H9 (cell line): ENCODE measurements around the gene KHK. TPM values are rescaled to one million over a fixed set of nuclear protein-coding genes. Genes with fewer than 3 reads are reported as not detected.

Experiments
- DNase-seq: peaks from one replicate; pipeline ENCODE4 v3.0.0-alpha.2; 2017
- H2AFZ ChIP-seq: one replicate; pipeline ENCODE4 v1.6.1; 2013; ENCODE audit warnings: mild to moderate bottlenecking, low read length, control low read depth, moderate library complexity
- H2AK5ac ChIP-seq: 2 replicates; pipeline ENCODE4 v1.6.1; 2013; ENCODE audit warnings: low read length, control low read depth, mixed read lengths; ENCODE audit not compliant: insufficient read length
- H2BK120ac ChIP-seq: one replicate; pipeline ENCODE4 v1.6.1; 2013; ENCODE audit warnings: low read depth, mild to moderate bottlenecking, low read length, control low read depth, inconsistent platforms; ENCODE audit not compliant: poor library complexity, severe bottlenecking
- H2BK12ac ChIP-seq: 2 replicates; pipeline ENCODE4 v1.6.1; 2013; ENCODE audit warnings: low read length, control low read depth, mixed read lengths, low read depth; ENCODE audit not compliant: insufficient read length
- H2BK15ac ChIP-seq: 2 replicates; pipeline ENCODE4 v1.6.1; 2013; ENCODE audit warnings: low read depth, low read length, control low read depth
- H2BK20ac ChIP-seq: one replicate; pipeline ENCODE4 v1.6.1; 2013; ENCODE audit warnings: low read depth, mild to moderate bottlenecking, low read length, control low read depth, inconsistent platforms; ENCODE audit not compliant: poor library complexity, severe bottlenecking
- H2BK5ac ChIP-seq: 2 replicates; pipeline ENCODE4 v1.6.1; 2013; ENCODE audit warnings: low read length, control low read depth, mixed read lengths; ENCODE audit not compliant: insufficient read length
- H3K14ac ChIP-seq: 2 replicates; pipeline ENCODE4 v1.6.1; 2013; ENCODE audit warnings: low read length, control low read depth; ENCODE audit not compliant: insufficient read depth
- H3K18ac ChIP-seq: 2 replicates; pipeline ENCODE4 v1.6.1; 2013; ENCODE audit warnings: low read depth, mild to moderate bottlenecking, mixed read lengths, low read length, control low read depth; ENCODE audit not compliant: insufficient read length
- H3K23ac ChIP-seq: 2 replicates; pipeline ENCODE4 v1.6.1; 2013; ENCODE audit warnings: low read length, control low read depth, mixed read lengths, low read depth; ENCODE audit not compliant: insufficient read length
- H3K23me2 ChIP-seq: 2 replicates; pipeline ENCODE4 v1.6.1; 2013; ENCODE audit warnings: low read depth, mild to moderate bottlenecking, mixed read lengths, low read length, control low read depth; ENCODE audit not compliant: insufficient read length, poor library complexity, severe bottlenecking
- H3K27ac ChIP-seq: 2 replicates; pipeline ENCODE4 v1.5.1; 2013; ENCODE audit warnings: low read length, control low read depth, mixed read lengths, low read depth; ENCODE audit not compliant: insufficient read length
- H3K27me3 ChIP-seq: 2 replicates; pipeline ENCODE4 v1.6.1; 2013; ENCODE audit warnings: low read length, control low read depth, inconsistent platforms; ENCODE audit not compliant: insufficient read depth
- H3K4ac ChIP-seq: 2 replicates; pipeline ENCODE4 v1.6.1; 2013; ENCODE audit warnings: low read depth, mild to moderate bottlenecking, control low read depth, inconsistent platforms, low read length, moderate library complexity
- H3K4me1 ChIP-seq: 2 replicates; pipeline ENCODE4 v1.6.1; 2013; ENCODE audit warnings: low read length, control low read depth, inconsistent platforms; ENCODE audit not compliant: insufficient read depth
- H3K4me2 ChIP-seq: 2 replicates; pipeline ENCODE4 v1.6.1; 2013; ENCODE audit warnings: low read length, control low read depth, mixed read lengths; ENCODE audit not compliant: insufficient read length, insufficient read depth
- H3K56ac ChIP-seq: 2 replicates; pipeline ENCODE4 v1.6.1; 2013; ENCODE audit warnings: low read depth, mild to moderate bottlenecking, mixed read lengths, low read length, control low read depth; ENCODE audit not compliant: insufficient read length
- H3K79me1 ChIP-seq: 2 replicates; pipeline ENCODE4 v1.6.1; 2013; ENCODE audit warnings: low read depth, mild to moderate bottlenecking, moderate library complexity, low read length, control low read depth, inconsistent platforms; ENCODE audit not compliant: insufficient read depth, poor library complexity, severe bottlenecking
- H3K79me2 ChIP-seq: 2 replicates; pipeline ENCODE4 v1.6.1; 2013; ENCODE audit warnings: low read length, control low read depth, inconsistent platforms; ENCODE audit not compliant: insufficient read depth
- H3K9ac ChIP-seq: 2 replicates; pipeline ENCODE4 v1.6.1; 2013; ENCODE audit warnings: low read length, control low read depth, mixed read lengths; ENCODE audit not compliant: insufficient read length; ENCODE audit errors: extremely low read depth
- H3K9me3 ChIP-seq: one replicate; pipeline ENCODE4 v1.6.1; 2013; ENCODE audit warnings: low read depth, low read length, inconsistent platforms; ENCODE audit not compliant: control insufficient read depth
- H3T11ph ChIP-seq: one replicate; pipeline ENCODE4 v1.6.1; 2013; ENCODE audit warnings: mild to moderate bottlenecking, low read length, control low read depth, inconsistent platforms
- H4K20me1 ChIP-seq: one replicate; pipeline ENCODE4 v1.6.1; 2013; ENCODE audit not compliant: control insufficient read depth, insufficient read length, insufficient read depth
- H4K5ac ChIP-seq: 2 replicates; pipeline ENCODE4 v1.6.1; 2013; ENCODE audit warnings: low read depth, mild to moderate bottlenecking, mixed read lengths, low read length, control low read depth; ENCODE audit not compliant: insufficient read length
- H4K8ac ChIP-seq: replicated peaks from 2 replicates; pipeline ENCODE4 v1.6.1; 2013; ENCODE audit warnings: low read length, control low read depth, mixed read lengths, low read depth; ENCODE audit not compliant: insufficient read length
- H4K91ac ChIP-seq: 2 replicates; pipeline ENCODE4 v1.6.1; 2013; ENCODE audit warnings: low read depth, mild to moderate bottlenecking, moderate library complexity, mixed read lengths, low read length, control low read depth; ENCODE audit not compliant: insufficient read length
- H3K27ac Mint-ChIP-seq, 3 experiments: 2 replicates in 2 of 3; 3 replicates in 1 of 3; pipeline ENCODE4 v1.8.0; 2020 to 2021; ENCODE audit warnings: mixed read lengths in 3 of 3, mild to moderate bottlenecking in 1 of 3, moderate library complexity in 1 of 3
- H3K27me3 Mint-ChIP-seq: 2 replicates; pipeline ENCODE4 v1.8.0; 2021; ENCODE audit warnings: low read depth, mild to moderate bottlenecking, moderate library complexity, mixed read lengths
- H3K36me3 Mint-ChIP-seq, 3 experiments: 2 replicates in 2 of 3; 3 replicates in 1 of 3; pipeline ENCODE4 v1.8.0; 2020 to 2021; ENCODE audit warnings: low read depth in 3 of 3, mixed read lengths in 3 of 3; ENCODE audit not compliant: insufficient read depth in 1 of 3
- H3K4me1 Mint-ChIP-seq, 2 experiments: 2 replicates each; pipeline ENCODE4 v1.8.0; 2020; ENCODE audit warnings: mixed read lengths in 2 of 2
- H3K4me3 Mint-ChIP-seq, 2 experiments: 2 replicates in 1 of 2; 3 replicates in 1 of 2; pipeline ENCODE4 v1.8.0; 2020 to 2021; ENCODE audit warnings: mild to moderate bottlenecking in 2 of 2, mixed read lengths in 2 of 2, moderate library complexity in 1 of 2
- H3K9me3 Mint-ChIP-seq, 2 experiments: 2 replicates in 1 of 2; 3 replicates in 1 of 2; pipeline ENCODE4 v1.8.0; 2020; ENCODE audit warnings: mild to moderate bottlenecking in 2 of 2, mixed read lengths in 2 of 2, moderate library complexity in 1 of 2
- WGBS: extraction: QIAGEN DNeasy Blood & Tissue Kit; methylation state at CpG from one replicate; pipeline ENCODE4 v1.1.7; 2013; ENCODE audit warnings: missing lambda C conversion rate, low lambda C conversion rate, mixed read lengths; ENCODE audit not compliant: insufficient read length; ENCODE audit errors: extremely low coverage; 5-methylcytosine and 5-hydroxymethylcytosine counted together
- total RNA-seq: library from RNA; stranded (reverse); gene quantifications from 2 replicates; pipeline ENCODE4 v1.2.1, GENCODE V29; 2021
- TF ChIP-seq, protein P1 (sequence below): fragments of 200-600 bp; sonication (generic); conservative IDR thresholded peaks from 3 replicates; pipeline ENCODE4 v1.8.0; 2021; ENCODE audit warnings: antibody characterized with exemption, mild to moderate bottlenecking

Gene KHK
- total RNA-seq, 1 experiment from 2014 or later: 12.1 TPM

DNA sequence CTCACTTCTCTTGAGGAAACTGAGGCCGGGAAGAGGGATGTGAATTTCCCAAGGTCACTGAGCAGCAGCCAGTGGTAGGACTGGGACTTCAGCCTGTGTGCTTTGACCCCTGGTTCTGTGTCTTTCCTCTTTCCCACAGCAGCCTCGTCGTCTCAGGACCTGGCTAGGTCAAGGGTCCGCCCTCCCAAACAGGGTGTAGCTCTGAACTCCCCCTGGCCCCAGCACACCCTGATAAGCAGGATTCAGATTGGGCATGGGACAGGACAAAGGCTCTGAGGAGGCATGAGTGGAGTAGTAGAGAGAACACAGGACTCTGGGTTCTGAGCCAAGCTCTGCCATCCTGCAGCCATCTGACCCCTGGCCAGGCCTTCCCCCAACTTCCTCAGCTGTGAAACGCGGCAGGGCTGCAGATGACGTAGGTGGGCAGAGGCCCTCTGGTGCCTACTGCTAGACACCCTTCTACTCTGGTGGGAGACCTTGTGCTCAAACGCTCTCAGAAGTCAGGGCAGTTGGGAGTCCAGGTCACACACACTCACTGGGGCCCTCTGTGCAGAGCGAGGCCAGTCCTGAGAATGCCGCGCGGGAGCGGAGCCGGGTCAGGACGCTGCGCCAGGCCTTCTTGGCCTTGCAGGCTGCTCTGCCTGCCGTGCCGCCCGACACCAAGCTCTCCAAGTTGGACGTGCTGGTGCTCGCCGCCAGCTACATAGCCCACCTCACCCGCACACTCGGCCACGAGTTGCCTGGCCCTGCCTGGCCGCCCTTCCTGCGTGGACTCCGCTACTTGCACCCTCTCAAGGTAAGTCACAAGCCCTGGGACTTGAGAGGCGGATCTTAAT is 63.2 kb downstream of the KHK start:
- H3K23me2 ChIP-seq: no peaks in the 10 kb centered on the region
- H2BK12ac ChIP-seq: no peak overlapping the region
- H2BK20ac ChIP-seq: no peak overlapping the region
- H2BK15ac ChIP-seq: no peak overlapping the region
- no peak overlapping the region for H3K4me2 ChIP-seq
- H3K9ac ChIP-seq: no peak overlapping the region
- no peak overlapping the region for H2BK5ac ChIP-seq
- Mint-ChIP-seq H3K27me3 (peaks cover 2% of the 10 kb centered on the region; the same call in 1 of the 2 replicates), H3K4me3 (no peak overlapping the region), H3K9me3 (peaks cover 0 to 2% of the 10 kb centered on the region in 2 experiments; a peak in 2 of 5 replicates), H3K4me1 (peaks cover 0 to 2% of the 10 kb centered on the region in 2 experiments; a peak in 1 of 4 replicates), H3K36me3 (no peaks in the 10 kb centered on the region), H3K27ac (no peak overlapping the region)
- H3K4ac ChIP-seq: no peak overlapping the region
- no peak overlapping the region for H3K27ac ChIP-seq
- DNase-seq: no peak
- no peak overlapping the region; the same call in 1 of the 2 replicates for H3K14ac ChIP-seq
- no peaks in the 10 kb centered on the region for H4K20me1 ChIP-seq
- no peaks in the 10 kb centered on the region for H3K27me3 ChIP-seq
- no CpG with 5 or more reads among the region's 29 CpGs for WGBS
- H2AFZ ChIP-seq: no peak overlapping the region
- H2BK120ac ChIP-seq: no peak overlapping the region
- no peak overlapping the region for H3K18ac ChIP-seq
- H3K9me3 ChIP-seq: no peaks in the 10 kb centered on the region
- TF ChIP-seq, protein P1, sequence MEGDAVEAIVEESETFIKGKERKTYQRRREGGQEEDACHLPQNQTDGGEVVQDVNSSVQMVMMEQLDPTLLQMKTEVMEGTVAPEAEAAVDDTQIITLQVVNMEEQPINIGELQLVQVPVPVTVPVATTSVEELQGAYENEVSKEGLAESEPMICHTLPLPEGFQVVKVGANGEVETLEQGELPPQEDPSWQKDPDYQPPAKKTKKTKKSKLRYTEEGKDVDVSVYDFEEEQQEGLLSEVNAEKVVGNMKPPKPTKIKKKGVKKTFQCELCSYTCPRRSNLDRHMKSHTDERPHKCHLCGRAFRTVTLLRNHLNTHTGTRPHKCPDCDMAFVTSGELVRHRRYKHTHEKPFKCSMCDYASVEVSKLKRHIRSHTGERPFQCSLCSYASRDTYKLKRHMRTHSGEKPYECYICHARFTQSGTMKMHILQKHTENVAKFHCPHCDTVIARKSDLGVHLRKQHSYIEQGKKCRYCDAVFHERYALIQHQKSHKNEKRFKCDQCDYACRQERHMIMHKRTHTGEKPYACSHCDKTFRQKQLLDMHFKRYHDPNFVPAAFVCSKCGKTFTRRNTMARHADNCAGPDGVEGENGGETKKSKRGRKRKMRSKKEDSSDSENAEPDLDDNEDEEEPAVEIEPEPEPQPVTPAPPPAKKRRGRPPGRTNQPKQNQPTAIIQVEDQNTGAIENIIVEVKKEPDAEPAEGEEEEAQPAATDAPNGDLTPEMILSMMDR: no peak
- no peak overlapping the region for H3T11ph ChIP-seq
- no peak overlapping the region for H2AK5ac ChIP-seq
- no peak overlapping the region for H4K8ac ChIP-seq
- H3K79me2 ChIP-seq: no peaks in the 10 kb centered on the region
- no peak overlapping the region for H3K56ac ChIP-seq
- no peak overlapping the region for H4K91ac ChIP-seq
- no peaks in the 10 kb centered on the region for H3K79me1 ChIP-seq
- no peak overlapping the region for H4K5ac ChIP-seq
- H3K4me1 ChIP-seq: no peaks in the 10 kb centered on the region
- H3K23ac ChIP-seq: no peak overlapping the region

Other genes starting within 250 kb of the KHK start
- gene DPYSL5, start 238.6 kb upstream of the KHK start, total RNA-seq: 6.4 and 6.9 TPM in 2 replicates
- gene MAPRE3, start 116.1 kb upstream of the KHK start, total RNA-seq: 1.9 and 2.0 TPM in 2 replicates
- 53.9 and 55.3 TPM in 2 replicates for gene TMEM214, start 53.8 kb upstream of the KHK start, total RNA-seq
- gene AGBL5, start 35.1 kb upstream of the KHK start, total RNA-seq: 55.4 and 58.3 TPM in 2 replicates
- gene OST4, start 15.1 kb upstream of the KHK start, total RNA-seq: 214 and 215 TPM in 2 replicates
- gene EMILIN1, start 8.2 kb upstream of the KHK start, total RNA-seq: 1.2 and 1.8 TPM in 2 replicates
- gene CGREF1, start 32.4 kb downstream of the KHK start, total RNA-seq: 1.4 and 2.1 TPM in 2 replicates
- gene ABHD1, start 37.0 kb downstream of the KHK start, total RNA-seq: 0.31 and 0.61 TPM in 2 replicates
- gene PREB, start 47.9 kb downstream of the KHK start, total RNA-seq: 43.6 and 45.6 TPM in 2 replicates
- not detected in 2 replicates for gene PRR30, start 52.6 kb downstream of the KHK start, total RNA-seq
- not detected in 2 replicates for gene TCF23, start 62.2 kb downstream of the KHK start, total RNA-seq
- 106 and 108 TPM in 2 replicates for gene ATRAID, start 125.3 kb downstream of the KHK start, total RNA-seq
- gene SLC5A6, start 125.5 kb downstream of the KHK start, total RNA-seq: 112 and 122 TPM in 2 replicates
- gene CAD, start 130.6 kb downstream of the KHK start, total RNA-seq: 117 and 130 TPM in 2 replicates
- 2.5 and 3.4 TPM in 2 replicates for gene SLC30A3, start 176.3 kb downstream of the KHK start, total RNA-seq
- 0.37 and 0.44 TPM in 2 replicates for gene DNAJC5G, start 188.7 kb downstream of the KHK start, total RNA-seq
- gene TRIM54, start 195.7 kb downstream of the KHK start, total RNA-seq: 4.6 and 5.0 TPM in 2 replicates
- gene UCN, start 221.7 kb downstream of the KHK start, total RNA-seq: 0.77 and 1.5 TPM in 2 replicates
- 55.4 and 59.4 TPM in 2 replicates for gene MPV17, start 236.3 kb downstream of the KHK start, total RNA-seq